M059J (cell line): ENCODE measurements around the gene PADI1. TPM values are rescaled to one million over a fixed set of nuclear protein-coding genes. Genes with fewer than 3 reads are reported as not detected.

Experiments
- DNase-seq: peaks from one replicate; pipeline ENCODE4 v3.0.0-alpha.2; 2012; ENCODE audit warnings: low read depth
- total RNA-seq: library from RNA; depleted of rRNA; stranded (reverse); fragments of >200 nt; shearing (Covaris generic); gene quantifications from 2 replicates; pipeline ENCODE4 v1.2.3, GENCODE V29; 2014; rRNA removed

PADI1 gene
- total RNA-seq = 1.1 and 1.7 TPM in 2 replicates

- DNase-seq = no peak
These were observed at the start of gene PADI1 for GRCh38 chr1:17204546-17205440. Gene PADI1, plus strand, starts transcription at chr1:17205128. Its CDS starts 90 bp downstream, at chr1:17205218.

- DNase-seq = no peak
These were observed 49.5 kb upstream of the PADI1 start for GRCh38 chr1:17155257-17155920.

- DNase-seq = no peak
These were observed 48.8 kb upstream of the PADI1 start for GRCh38 chr1:17156108-17156507.

- peak; percentile 65 for DNase-seq
These were observed 46.0 kb upstream of the PADI1 start for GRCh38 chr1:17158961-17159360.

- DNase-seq = peak; percentile 45
These were observed 43.7 kb upstream of the PADI1 start for GRCh38 chr1:17161137-17161740.

- DNase-seq = peak; percentile 36
These were observed 42.8 kb upstream of the PADI1 start for GRCh38 chr1:17161926-17162800.

- peak; percentile 97 for DNase-seq
These were observed 42.0 kb upstream of the PADI1 start for GRCh38 chr1:17162941-17163340.

- no peak for DNase-seq
These were observed 41.6 kb upstream of the PADI1 start for GRCh38 chr1:17163371-17163770.

GRCh38 chr1:17163789-17164666, 40.9 kb upstream of the PADI1 start:
- DNase-seq = no peak

GRCh38 chr1:17165823-17166222, 39.1 kb upstream of the PADI1 start:
- DNase-seq = no peak

- peak; percentile 86 for DNase-seq
These were observed 37.7 kb upstream of the PADI1 start for GRCh38 chr1:17167041-17167785.

GRCh38 chr1:17167786-17168090, 37.2 kb upstream of the PADI1 start:
- no peak for DNase-seq

GRCh38 chr1:17168091-17168876, 36.6 kb upstream of the PADI1 start:
- peak; percentile 100 for DNase-seq

- peak; percentile 90 for DNase-seq
These were observed 34.4 kb upstream of the PADI1 start for GRCh38 chr1:17170571-17170970.

GRCh38 chr1:17173217-17173616, 31.7 kb upstream of the PADI1 start:
- DNase-seq = no peak

- DNase-seq = no peak
These were observed 28.4 kb upstream of the PADI1 start for GRCh38 chr1:17176306-17177061.

GRCh38 chr1:17177651-17178050, 27.3 kb upstream of the PADI1 start:
- DNase-seq = no peak

- DNase-seq = no peak
These were observed 23.0 kb upstream of the PADI1 start for GRCh38 chr1:17181781-17182464.
